ENCODE data around the gene ZNRF2.

Gene ZNRF2

DNA sequence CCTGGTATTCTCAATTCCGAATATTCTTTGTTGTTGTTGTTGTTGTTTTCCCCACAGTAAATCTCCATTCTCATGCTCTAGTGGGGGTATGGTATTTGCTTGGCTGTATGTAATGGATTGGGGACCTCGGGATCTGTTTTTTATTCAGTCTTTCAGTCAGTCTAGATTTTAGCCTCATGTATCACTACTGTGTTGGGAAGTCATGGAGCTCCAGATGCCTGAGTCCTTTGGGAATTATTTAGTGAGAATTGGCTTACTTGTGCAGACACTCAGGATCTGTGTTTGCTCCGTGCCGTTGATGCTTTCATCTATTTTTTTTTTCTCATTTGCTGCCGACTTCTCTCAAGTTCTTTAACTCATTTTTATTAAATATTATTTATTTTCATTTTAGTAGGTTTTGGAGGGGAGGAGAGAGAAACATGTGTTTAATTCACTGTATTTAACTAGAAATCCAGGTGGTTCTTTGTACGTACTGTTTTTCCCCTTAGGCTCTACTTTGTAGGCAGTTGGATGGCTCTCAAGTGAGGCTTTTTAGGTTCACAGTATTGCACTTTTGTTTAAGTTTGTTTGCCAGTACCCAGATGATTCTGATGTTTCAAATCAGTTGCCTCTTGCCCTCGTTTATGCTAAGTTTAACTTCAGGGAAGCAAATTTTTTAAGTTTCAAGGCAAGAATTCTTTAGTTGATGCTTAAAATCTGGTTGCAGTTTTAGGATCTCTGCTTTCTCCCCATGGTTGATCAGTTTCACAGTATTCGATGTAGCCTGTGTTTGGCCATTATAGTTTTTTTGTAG lies 36.9 kb downstream of the ZNRF2 start:
- DNase-seq (ENCODE audit: low read depth in 2 of 2), result no peak

- no peak for DNase-seq (ENCODE audit: low read depth in 2 of 2)
These were observed 37.4 kb downstream of the ZNRF2 start for GRCh38 chr7:30321882-30322192.

DNA sequence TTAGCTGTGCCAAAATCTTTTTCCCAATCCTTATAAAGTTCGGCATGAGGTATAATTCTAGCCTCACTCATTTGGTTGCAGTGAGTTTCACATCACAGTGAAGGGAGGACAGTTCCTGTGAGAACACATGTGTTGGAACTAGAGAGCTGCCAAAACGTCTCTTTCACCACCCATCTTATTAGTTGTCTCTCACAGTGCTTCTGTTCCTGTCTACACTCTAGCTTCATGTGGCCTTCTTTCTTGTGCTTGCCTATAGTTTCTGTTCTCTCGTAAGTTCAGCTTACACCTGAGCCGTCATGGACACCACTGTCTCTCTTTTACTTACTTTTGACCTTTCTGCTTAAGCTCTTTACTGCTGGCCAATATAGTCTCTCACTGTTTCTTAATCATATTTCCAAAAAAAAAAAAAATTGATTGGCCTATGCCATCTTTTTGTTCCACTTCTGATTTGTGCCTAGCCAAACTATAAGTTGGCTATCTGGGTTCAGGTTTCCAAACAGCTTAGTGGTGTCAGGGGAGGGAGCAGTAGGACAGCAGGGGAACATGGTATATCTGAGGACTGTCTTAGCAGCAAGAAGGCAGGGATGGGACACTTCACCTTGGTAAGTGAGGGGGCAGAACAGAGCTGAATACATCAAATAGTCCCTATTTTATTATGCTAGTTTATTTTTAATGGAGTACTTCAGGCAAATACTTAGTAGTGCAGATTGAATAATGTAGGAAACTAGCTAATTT lies 38.0 kb downstream of the ZNRF2 start:
- DNase-seq (ENCODE audit: low read depth in 2 of 2), result no peak

- no peak for DNase-seq (ENCODE audit: low read depth in 2 of 2)
These were observed 38.6 kb downstream of the ZNRF2 start for GRCh38 chr7:30323006-30323355.

DNA sequence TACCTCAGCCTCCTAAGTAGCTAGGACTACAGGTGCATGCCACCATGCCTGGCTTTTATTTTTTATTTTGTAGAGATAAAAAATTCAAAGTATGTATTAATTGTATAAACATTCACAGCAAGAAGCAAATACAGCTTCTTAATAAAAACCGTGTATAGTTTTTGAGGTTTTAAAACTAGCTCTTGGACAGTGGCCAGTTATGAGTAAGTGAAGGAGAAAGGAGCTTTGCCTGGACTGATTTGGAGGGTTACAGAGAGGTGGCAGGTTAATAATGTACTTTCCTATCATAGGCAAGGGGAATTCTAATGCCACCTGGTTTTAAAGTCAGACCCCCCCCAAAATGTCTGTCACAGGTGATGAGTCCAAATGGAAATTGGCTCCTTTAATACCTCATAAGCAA lies 43.4 kb downstream of the ZNRF2 start:
- peak; percentile 23 to 26 for DNase-seq (ENCODE audit: low read depth in 2 of 2)

GRCh38 chr7:30328381-30328780 lies 44.0 kb downstream of the ZNRF2 start:
- DNase-seq (ENCODE audit: low read depth in 2 of 2), result no peak

DNA sequence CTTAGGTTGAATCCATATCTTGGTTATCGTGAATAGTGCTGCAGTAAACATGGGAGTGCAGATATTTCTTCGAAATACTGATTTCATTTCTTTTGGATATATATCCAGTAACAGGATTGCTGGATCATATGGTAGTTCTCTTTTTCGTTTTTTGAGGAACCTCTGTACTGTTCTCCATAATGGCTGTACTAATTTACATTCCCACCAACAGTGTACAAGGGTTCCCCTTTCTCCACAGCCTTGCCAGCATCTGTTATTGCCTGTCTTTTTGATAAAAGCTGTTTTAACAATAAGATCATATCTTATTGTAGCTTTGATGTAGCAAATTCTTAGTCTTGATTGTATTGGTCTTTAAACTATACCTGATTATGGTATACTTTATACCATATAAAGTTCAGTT lies 45.3 kb downstream of the ZNRF2 start:
- DNase-seq (ENCODE audit: low read depth in 2 of 2), result no peak

DNA sequence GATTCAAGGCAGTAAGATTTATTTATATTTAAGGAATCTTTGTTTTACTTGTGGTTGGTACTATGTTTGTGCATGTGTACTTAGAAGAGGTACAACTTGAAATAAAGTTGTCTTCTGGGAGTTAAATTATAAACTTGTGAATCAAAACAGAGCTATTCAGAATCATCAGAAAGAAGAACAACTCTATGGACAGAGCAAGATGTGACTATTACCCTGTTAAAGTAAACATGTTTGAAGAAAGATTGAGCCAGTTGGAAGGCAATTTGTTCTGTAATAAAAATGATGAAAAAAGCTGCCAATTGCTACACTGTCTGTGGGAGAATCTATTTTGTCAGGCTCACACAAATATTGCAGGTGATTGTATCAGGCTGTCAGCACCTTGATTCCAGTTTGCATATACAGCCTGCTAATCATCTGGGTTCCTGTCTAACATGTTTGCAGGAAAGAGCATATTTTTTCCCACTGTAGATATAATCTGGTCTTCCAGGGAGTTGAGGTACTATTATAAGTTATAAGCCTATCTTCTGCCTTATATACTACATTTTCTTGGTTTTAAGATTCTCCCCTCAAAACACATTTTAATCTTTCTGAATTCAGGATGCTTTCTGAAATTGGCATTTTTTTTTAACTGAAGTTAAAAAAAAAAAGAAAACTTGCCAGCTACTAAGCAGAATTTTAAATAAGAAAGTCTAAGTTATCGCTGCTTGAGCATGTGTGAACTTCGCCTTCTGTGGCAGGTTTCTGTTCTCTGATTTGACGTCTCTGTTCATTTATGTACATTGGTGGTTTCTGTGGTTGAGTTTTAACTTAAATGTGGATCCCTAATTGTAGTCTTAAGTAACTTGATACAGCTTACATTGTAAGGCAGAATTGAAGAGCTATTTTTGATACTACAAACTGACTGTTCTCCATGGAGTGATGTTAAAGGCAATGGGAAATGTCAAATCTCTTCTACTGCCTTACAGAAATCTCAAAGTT lies 46.0 kb downstream of the ZNRF2 start:
- DNase-seq (ENCODE audit: low read depth in 2 of 2), result no peak

- no peak for DNase-seq (ENCODE audit: low read depth in 2 of 2)
These were observed 46.9 kb downstream of the ZNRF2 start for GRCh38 chr7:30331338-30331737.

DNA sequence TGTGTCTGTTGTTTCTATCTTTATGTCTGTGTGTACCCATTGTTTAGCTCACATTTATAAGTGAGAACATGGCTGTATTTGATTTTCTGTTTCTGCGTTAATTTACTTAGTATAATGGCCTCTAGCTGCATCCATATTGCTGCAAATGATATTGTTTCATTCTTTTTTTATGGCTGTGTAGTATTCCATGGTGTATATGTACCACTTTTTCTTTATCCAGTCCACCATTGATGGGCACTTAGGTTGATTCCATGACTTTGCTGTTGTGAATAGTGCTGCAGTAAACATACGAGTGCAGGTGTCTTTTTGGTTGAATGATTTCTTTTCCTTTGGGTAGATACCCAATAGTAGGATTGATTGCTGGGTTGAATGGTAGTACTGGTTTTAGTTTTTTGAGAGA lies 48.2 kb downstream of the ZNRF2 start:
- no peak for DNase-seq (ENCODE audit: low read depth in 2 of 2)

DNA sequence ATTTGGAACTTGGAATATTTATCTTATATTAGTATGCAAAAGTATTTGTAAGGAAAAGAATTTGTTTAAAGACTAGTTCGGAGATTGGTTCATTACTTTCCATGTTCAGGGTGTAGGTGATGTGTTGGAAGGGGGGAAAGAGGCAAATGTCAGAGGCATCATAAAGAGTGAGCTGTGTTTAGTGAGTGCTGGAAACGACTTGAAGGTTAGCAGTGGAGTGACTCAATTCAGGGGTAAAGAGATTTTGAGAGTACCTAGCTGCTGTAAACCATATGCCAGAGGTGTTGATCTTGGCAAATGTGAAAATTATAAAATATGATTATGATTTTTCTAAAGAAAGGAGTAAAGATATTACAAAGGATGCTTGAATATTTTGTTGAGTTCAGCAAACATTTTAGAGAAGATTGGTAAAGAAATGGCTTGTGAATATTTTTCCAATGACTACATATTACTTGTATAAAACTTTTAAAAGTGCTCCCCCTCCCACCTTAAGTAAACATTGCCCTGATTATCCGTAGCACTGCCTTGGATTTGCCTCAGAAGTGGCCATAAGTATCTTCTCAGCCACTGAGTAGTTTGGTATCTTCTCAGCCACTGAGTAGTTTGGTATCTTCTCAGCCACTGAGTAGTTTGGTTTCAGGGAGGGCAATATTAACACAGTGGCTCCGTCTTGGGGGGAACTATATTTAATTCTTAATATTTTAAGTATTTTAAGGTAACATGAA lies 51.5 kb downstream of the ZNRF2 start:
- DNase-seq (ENCODE audit: low read depth in 2 of 2), result no peak

GRCh38 chr7:30344513-30344912 lies 60.1 kb downstream of the ZNRF2 start:
- no peak for DNase-seq (ENCODE audit: low read depth in 2 of 2)

- DNase-seq (ENCODE audit: low read depth in 2 of 2), result no peak
These were observed 63.1 kb downstream of the ZNRF2 start for GRCh38 chr7:30347226-30348082.

- DNase-seq (ENCODE audit: low read depth in 2 of 2), result peak; percentile 59 to 63
These were observed 63.7 kb downstream of the ZNRF2 start for GRCh38 chr7:30348083-30348560.

DNA sequence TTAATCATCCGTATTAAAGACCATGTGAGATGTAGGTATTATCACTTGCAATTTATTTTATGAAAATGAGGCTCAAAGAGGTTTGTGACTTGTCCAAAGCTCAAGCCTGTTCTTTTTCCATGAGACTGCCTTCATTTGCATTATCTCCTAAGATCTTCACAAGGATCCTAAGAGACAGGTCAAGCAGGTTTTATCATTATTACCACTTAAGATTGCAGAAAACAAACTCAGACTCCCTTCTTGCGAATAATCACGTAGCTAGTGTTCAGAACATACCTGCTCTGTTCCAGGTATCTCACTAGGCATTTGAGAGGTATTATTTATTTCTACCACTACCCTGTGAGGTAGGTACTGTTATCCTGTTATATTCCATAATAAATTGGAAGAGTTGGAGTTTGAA lies 64.8 kb downstream of the ZNRF2 start:
- DNase-seq (ENCODE audit: low read depth in 2 of 2), result no peak

- DNase-seq (ENCODE audit: low read depth in 2 of 2), result no peak
These were observed 65.4 kb downstream of the ZNRF2 start for GRCh38 chr7:30349816-30350215.

DNA sequence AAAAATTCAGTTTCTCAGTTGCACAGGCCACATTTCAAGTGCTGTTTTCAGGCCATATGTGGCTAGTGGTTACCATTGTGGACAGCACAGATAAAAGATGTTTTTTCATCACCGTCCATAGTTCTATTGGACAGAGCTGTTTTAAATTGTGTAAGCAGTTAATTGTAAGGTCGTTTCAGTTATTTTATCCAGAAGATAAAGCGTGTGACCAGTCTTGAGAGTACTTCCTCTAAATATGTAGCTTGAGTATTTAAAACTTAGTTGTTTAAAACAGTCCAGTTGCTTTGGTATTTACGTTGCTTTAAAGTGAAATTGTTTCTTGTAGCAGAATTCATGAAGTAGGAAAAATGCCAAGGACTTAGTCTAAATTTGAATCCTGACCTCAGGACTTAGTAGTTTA lies 66.9 kb downstream of the ZNRF2 start:
- DNase-seq (ENCODE audit: low read depth in 2 of 2), result no peak

DNA sequence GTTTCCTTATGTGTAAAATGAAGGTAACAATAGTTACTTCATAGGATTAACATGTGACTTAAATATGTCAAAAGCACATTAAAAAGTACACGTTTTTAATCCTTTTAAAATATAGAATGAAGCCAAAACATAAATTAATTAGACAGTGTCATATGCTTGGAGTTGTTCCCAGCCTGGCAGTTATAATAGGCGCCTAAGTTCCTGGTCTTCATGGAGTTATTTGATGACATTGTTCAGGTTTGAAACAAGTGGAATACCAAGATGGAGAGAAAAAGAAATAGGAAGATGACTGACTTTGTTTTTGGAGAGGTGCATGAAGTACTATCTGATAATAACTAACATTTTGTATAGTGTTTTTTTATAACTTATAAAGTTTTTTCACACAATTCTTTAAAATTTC lies 67.3 kb downstream of the ZNRF2 start:
- DNase-seq (ENCODE audit: low read depth in 2 of 2), result no peak

DNA sequence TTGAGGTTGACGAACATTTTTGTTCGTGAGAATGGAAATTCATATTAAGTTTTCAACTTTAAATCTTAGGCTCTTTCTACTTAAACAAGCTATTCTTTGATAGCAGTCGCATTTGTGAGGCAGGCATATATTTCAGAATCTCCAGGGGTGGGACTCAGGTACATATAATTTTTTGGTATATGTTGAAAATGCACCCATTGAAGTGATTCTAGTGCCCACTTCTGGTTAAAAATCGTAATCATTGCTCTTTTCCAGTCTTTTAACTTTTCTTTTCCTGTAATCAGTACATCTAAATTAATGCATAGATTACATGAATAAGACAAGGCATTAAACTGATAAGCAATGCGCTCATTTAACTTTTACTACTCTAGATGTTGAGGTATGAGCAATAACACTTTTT lies 67.8 kb downstream of the ZNRF2 start:
- no peak for DNase-seq (ENCODE audit: low read depth in 2 of 2)

GRCh38 chr7:30353532-30353931 lies 69.1 kb downstream of the ZNRF2 start:
- DNase-seq (ENCODE audit: low read depth in 2 of 2), result no peak

Data from fibroblast of skin of left quadriceps (primary cell).